LNCAP (cell line): ENCODE data around the gene PLCG2.

ENCODE experiments used
- CTCF ChIP-seq: fragments of 450-650 bp; IDR thresholded peaks from 2 replicates; pipeline ENCODE4 v1.5.1; 2017; ENCODE audit warnings: mild to moderate bottlenecking

The PLCG2 gene

DNA sequence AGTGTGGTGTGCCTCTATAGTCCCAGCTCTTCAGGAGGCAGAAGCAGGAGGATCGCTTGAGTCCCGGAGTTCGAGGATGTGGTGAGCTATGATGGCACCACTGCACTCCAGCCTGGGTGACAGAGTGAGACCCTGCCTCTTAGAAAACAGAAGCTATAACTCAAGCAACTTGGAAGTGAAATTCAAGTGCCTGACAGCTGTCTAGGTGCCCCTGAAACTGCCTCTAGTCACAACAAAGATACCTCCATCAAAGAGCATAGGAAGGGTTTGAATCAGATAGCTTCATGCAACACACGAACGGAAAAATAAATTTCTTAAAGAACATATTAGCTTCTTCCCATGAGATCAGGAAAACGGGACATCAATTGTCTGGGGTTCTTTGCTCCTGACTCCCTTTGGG lies 860 bp upstream of the PLCG2 start:
- no peak for TF ChIP-seq CTCF

- TF ChIP-seq CTCF, result no peak
Observed at GRCh38 chr16:81779536-81780320, 637 bp downstream of the PLCG2 start.

- no peak for TF ChIP-seq CTCF
Observed at GRCh38 chr16:81780350-81780749, 1.3 kb downstream of the PLCG2 start.

- TF ChIP-seq CTCF, result no peak
Observed at GRCh38 chr16:81782236-81782635, 3.1 kb downstream of the PLCG2 start.

GRCh38 chr16:81784072-81784795 lies 5.1 kb downstream of the PLCG2 start:
- no peak for TF ChIP-seq CTCF

DNA sequence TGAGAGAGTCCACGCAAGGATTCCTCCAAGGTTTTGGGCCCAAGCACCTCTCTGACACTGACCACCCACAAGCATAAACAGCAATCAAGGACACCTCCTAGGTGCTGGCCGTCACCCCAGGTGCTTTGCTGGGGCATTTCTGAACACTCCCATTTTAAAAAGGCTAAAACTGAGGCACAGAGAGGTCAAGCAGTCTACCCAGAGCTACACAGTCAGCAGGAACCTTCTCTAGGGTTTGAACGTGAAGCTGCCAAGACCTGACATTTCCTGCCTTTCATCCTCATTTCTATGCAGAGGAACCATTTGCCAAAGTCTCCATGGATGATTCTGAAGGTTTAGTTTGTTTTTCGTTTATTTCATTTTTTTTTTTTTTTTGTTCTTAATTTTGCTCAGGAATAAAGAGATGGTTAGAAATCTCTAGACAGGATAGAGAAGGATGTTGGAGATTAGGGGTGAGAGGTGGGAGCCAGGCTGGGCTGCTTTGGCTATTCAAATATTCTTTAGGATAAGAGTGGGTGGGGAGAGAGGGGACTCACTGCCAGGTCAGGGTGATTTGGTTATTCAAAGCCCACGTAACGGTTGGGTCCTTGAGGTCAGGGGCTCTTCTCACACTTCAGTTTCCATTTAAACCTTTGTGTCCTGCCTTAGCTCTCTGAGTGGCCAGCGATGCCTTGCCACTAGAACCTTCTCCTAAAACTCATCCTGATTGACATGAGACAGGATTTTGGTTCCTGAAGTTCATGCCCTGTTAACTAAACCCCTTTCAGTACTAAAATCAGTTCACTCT lies 6.2 kb downstream of the PLCG2 start:
- no peak for TF ChIP-seq CTCF

DNA sequence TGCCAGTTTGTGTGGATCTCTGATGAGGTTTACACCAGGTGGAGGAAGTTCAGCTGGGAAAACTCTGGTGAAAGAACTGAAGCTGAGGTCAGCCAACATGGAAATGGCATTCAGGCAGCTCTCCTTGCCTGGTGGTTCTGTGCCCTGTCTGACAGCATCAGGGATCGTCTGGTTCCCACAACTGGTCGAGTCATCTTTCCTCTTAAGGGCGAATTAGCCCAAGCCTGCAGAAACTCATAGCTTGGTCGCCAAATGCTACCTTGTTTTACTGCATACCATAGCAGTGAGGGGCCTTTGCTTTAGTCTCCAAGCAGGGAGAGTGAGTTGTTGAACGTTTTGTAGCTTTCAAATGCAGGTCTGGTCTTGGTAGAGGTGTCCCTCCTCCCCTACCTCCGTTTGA lies 7.2 kb downstream of the PLCG2 start:
- no peak for TF ChIP-seq CTCF
